Adipose tissue (tissue), 3 donors: ENCODE results near the gene CRYBG3. TPM values are rescaled to one million over a fixed set of nuclear protein-coding genes. Genes with fewer than 3 reads are reported as not detected.
"Not testable (repeated sequence)": the region's sequence is repeated elsewhere in the genome, so short reads cannot be mapped to it uniquely, and the experiment has no call there.

ENCODE experiments used
- H3K27ac ChIP-seq: one replicate; pipeline ENCODE4 v1.5.1; 2013; ENCODE audit warnings: low read depth, low read length
- WGBS, 3 donors: extraction: QIAGEN DNeasy Blood & Tissue Kit; methylation state at CpG; one replicate each; pipeline ENCODE4 v1.1.7; 2013; 5-methylcytosine and 5-hydroxymethylcytosine counted together
- polyA plus RNA-seq, 3 donors: library from polyadenylated mRNA; stranded (reverse); fragments of 200-250 nt; gene quantifications; one replicate each; pipeline ENCODE4 v1.2.3, GENCODE V29; 2013
- donor health status: healthy with polysubstance abuse.
- donor health status: Bipolar disorder and iron deficiency.
- donor health status: healthy.

The CRYBG3 gene
- polyA plus RNA-seq, 3 donors = 6.8 to 20.7 (median 16.2) TPM

DNA sequence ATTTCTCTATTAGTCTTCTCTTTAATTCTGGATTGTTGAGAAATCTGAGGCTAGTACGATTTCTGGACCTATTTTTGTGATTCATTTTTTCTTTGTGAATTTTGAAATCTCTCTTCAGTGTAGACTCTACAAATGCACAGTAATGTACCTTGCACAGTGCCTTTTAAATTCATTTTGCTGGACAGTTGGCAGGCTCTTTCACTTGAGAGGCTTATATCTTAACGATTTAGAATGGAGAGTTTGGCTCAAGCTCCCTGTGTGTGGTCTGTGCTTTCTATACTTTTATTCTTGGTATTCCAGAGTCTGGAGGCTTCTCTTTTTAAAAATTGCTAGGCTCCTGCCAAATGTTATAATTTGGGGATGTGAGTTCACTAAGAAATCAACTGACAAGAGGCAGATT lies 8.8 kb downstream of the CRYBG3 start:
- WGBS, 3 donors = 49 to 62% (median 50%) methylated on average over 2 of the region's 2 CpGs
- H3K27ac ChIP-seq = no peak overlapping the region

- WGBS, 3 donors = 93 to 96% (median 93%) methylated on average over 1 of the region's 1 CpG
Measured at GRCh38 chr3:97831140-97831539, 9.3 kb downstream of the CRYBG3 start.

GRCh38 chr3:97833184-97833583 lies 11.4 kb downstream of the CRYBG3 start:
- WGBS, 3 donors = 88 to 95% (median 95%) methylated on average over 4 of the region's 4 CpGs

More at GRCh38 chr3:97831140-97831539, 9.3 kb downstream of the CRYBG3 start:
- H3K27ac ChIP-seq = no peak overlapping the region

DNA sequence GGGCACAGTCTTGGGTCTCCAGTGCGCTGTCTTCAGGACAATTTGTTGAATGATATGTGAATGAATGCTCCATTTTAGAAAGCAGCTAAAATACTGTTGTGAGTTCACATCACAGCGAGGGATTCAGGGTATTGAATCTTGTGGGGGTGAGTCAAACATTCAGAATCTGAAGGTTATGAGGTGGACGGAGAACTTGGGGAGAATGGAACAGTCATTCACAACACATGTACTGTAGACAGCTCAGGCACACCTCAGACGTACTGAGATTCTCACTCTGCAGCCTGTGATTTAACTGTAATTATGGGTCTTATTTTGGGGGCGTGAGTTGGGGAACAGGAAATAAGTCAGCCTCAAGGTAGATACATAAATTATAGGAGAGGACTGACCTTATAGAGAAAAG lies 13.9 kb downstream of the CRYBG3 start:
- 93 to 94% (median 94%) methylated on average over 5 of the region's 5 CpGs for WGBS, 3 donors
- H3K27ac ChIP-seq = no peak overlapping the region

More at GRCh38 chr3:97833184-97833583, 11.4 kb downstream of the CRYBG3 start:
- H3K27ac ChIP-seq = not testable (repeated sequence)

GRCh38 chr3:97838393-97838792 lies 16.6 kb downstream of the CRYBG3 start:
- no peak overlapping the region for H3K27ac ChIP-seq
- 64 to 74% (median 66%) methylated on average over 3 of the region's 3 CpGs for WGBS, 3 donors

DNA sequence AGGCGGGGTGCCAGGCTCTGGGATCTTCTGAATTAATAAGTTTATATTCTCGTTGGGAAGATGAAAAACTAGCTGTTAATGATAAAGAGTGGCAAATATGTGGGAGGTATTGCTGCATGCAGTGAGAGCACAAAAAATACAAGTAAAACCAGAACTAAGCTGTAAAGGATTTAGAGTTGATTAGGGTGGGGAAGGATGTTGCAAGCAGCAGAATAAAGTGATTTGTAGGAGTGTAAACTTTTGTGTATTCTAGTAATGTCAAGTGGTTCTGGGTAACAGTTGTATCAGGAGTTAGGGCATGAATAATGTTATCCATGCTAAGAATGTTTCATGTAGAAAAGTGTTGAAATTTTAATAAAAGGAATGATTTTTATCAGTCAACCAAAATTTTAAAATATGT lies 18.1 kb downstream of the CRYBG3 start:
- H3K27ac ChIP-seq = no peak overlapping the region
- WGBS, 3 donors = 70 to 81% (median 74%) methylated on average over 2 of the region's 2 CpGs

DNA sequence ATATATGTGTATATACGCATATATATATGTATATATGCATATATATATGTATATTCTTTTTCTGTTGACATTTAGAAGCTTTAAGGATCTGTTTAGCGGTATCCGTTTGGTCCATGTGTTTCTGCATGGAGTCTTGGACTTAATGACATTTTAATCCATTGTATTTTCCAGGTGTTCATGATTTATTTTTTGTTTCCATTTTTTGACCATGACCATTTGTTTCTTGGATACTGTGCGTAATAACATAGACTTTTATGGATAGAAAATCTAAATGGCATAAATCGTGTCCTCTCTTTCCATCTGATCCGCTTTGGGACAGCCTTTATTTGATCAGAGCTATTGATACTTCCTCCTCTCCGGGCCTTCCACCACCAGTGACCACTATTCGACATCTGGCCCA lies 19.5 kb downstream of the CRYBG3 start:
- H3K27ac ChIP-seq = no peak overlapping the region
- WGBS, 3 donors = 95 to 99% (median 96%) methylated on average over 8 of the region's 8 CpGs

GRCh38 chr3:97841956-97842355 lies 20.1 kb downstream of the CRYBG3 start:
- H3K27ac ChIP-seq = no peak overlapping the region
- WGBS, 3 donors = 87 to 94% (median 91%) methylated on average over 3 of the region's 3 CpGs

- 85 to 96% (median 85%) methylated on average over 3 of the region's 3 CpGs for WGBS, 3 donors
- H3K27ac ChIP-seq = no peak overlapping the region
Measured at GRCh38 chr3:97848779-97849178, 27.0 kb downstream of the CRYBG3 start.

GRCh38 chr3:97857401-97857800 lies 35.6 kb downstream of the CRYBG3 start:
- WGBS, 3 donors = 92 to 95% (median 94%) methylated on average over 6 of the region's 6 CpGs
- no peak overlapping the region for H3K27ac ChIP-seq

GRCh38 chr3:97860364-97860763 lies 38.6 kb downstream of the CRYBG3 start:
- 90 to 94% (median 92%) methylated on average over 2 of the region's 2 CpGs for WGBS, 3 donors

DNA sequence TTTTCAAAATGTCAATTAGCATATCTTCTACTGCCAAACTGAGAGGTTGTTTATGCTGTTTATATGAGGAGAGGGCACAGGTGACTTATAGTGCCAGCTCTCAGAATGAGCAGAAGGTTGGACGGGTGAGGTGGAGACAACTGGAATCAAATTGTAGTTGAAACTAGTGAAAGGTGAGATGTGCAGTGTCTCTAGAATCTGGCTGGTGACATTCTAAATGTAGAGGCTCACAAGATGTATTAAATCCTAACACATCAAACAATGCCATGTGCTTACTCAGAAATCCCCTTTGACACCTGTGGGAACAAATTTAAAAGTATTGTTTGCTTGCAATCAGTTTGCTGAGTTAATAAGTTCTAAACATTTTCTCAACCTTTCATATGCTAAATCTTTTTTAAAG lies 40.8 kb downstream of the CRYBG3 start:
- WGBS, 3 donors = 88 to 96% (median 94%) methylated on average over 1 of the region's 1 CpG
- no peak overlapping the region for H3K27ac ChIP-seq

More at GRCh38 chr3:97860364-97860763, 38.6 kb downstream of the CRYBG3 start:
- H3K27ac ChIP-seq = no peak overlapping the region

DNA sequence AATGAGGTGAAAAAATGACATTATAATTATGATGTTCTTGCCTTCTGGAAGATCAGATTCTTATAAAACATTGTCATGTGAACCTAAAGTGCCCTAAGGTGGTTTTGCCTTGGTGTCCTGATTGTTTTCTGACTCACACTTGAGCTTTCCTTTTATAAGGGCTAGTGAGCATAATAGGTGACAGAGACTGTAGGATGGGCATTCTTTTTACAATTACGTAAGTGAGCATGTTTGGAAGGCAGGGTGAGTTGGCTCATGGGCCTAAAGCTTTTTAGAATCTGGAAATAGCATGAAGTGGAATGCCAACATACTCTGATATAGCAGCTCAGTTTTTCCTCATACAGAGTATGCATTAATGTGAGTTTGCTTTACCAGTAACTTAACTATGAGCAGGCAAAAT lies 41.2 kb downstream of the CRYBG3 start:
- no peak overlapping the region for H3K27ac ChIP-seq

DNA sequence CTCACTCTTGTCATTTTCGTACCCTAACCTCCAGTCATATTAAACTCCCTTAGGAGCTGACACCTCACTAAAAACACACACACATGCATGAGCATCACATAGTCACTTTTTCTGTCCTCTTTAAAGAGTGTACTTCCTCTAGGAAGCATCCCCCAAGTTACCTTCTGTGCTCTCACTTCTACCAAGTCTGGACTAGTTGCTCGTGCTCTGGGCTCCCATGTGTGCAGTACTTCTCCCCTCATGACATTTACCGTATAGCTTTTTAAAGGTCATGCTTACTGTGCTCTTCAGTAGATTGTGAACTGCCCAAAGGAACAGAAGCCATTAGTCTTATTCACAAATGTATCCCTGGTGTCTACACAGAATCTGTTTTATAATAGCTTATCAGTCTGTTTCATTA lies 42.0 kb downstream of the CRYBG3 start:
- 85 to 94% (median 89%) methylated on average over 3 of the region's 3 CpGs for WGBS, 3 donors
- no peak overlapping the region for H3K27ac ChIP-seq

More for the DNA sequence above, 41.2 kb downstream of the CRYBG3 start:
- WGBS, 3 donors = 85 to 88% (median 87%) methylated on average over 1 of the region's 1 CpG

DNA sequence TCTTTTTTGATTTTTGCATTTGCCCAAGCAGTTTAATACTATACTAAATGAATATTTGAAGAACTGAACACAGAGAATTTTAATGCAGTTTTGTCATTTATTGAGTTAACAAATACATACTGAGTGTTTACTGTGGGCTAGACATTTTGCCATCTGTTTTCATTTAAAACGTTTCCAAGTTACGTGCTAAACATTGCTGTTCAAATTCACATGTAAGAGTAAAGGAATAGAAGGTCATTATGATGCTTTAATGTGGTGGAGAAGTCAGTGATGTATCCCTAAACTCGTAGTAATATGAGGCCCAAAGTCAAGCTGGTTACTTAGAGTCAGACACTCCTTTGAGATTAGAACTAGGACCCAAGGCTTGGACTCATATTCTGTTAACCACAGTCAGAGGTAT lies 49.4 kb downstream of the CRYBG3 start:
- 55 to 81% (median 60%) methylated on average over 3 of the region's 3 CpGs for WGBS, 3 donors
- H3K27ac ChIP-seq = no peak overlapping the region

DNA sequence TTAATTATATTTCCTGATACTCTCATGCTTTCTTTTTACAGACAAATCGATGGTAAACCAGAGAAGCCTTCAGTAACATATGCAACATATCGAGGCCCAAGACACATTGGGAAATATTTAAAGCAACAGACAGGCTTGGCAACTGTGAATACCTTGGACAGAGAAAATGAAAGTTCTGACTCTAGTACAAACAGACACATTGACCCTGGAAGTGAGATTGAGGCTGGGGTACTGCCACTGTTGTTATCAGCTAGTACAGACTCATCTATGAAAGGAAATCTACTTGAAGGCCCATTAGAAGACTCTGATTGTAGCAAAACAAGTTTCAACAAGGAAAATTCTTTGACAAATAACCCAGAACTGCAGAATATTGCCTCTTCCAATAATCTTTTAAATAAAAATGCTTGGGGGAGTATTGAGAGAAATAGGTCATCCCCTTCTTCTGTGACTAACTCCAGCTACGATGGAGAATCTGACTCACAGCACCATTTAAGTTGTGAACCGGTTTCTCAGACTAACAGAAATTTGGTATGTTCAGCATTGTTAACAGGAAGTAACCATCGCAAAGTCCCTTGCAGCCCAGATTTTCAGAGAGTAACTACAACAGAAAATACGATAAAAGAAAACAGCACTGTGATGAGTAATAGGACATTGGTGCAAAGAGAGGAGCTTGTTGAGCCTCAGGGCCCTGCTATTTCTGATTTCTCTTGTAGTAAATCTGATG lies 50.2 kb downstream of the CRYBG3 start:
- peak overlapping the region; percentile 42 for H3K27ac ChIP-seq
- WGBS, 3 donors = 71 to 92% (median 75%) methylated on average over 6 of the region's 6 CpGs

- no peak overlapping the region for H3K27ac ChIP-seq
- 88 to 96% (median 90%) methylated on average over 1 of the region's 1 CpG for WGBS, 3 donors
Measured at GRCh38 chr3:97872525-97873042, 50.8 kb downstream of the CRYBG3 start.

GRCh38 chr3:97880267-97880666 lies 58.5 kb downstream of the CRYBG3 start:
- no peak overlapping the region for H3K27ac ChIP-seq

DNA sequence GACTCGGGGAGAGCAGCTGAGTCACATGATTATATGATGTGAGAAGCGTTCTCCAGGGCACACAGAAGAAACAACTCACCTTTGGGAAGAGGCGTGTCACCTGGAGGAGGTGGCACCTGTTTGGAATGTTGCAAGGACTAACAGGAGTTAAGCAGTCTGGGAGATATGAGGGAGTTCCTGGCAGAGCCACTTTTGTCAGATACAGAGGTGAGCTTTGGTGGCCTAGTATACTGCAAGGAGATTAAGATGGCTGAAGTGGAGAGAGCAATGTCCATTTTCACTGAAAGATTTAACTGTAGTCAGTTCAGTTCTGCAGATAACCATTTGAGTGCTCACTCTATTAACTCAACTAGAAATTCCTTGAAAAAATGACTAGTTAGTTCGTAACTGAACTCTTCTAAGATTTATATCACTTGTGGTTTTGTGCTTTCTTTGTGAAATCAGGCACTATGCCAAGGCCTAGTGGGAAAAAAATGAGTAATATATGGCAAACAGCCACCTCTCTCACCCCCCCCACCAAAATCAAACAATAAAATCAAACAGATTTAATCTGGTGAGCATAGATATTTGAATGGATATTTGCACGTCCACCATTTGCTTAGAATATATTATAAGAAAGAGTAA lies 61.3 kb downstream of the CRYBG3 start:
- WGBS, 3 donors = 29 to 50% (median 37%) methylated on average over 5 of the region's 5 CpGs
- no peak overlapping the region for H3K27ac ChIP-seq

DNA sequence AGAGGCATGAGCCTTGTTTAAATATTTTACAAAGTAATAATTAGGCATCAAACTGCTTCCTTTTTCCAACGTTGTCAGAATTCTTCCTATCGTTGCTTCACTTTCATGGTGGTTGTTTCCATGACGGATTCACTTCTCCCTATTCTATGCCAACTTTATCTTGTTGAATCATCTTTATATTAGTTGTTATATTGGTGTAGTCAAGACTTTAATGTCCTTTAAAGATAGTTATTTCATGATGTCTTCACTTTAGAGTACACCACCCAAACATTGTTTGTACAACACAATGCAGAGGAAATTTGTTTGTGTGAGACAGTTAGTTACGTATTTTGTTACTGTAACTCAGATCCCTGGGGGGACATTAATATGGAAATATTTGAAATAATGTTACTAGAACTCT lies 61.9 kb downstream of the CRYBG3 start:
- H3K27ac ChIP-seq = no peak overlapping the region
- WGBS, 3 donors = 33 to 48% (median 34%) methylated on average over 4 of the region's 4 CpGs
